ENCODE measurements around the gene ZKSCAN4. TPM values are rescaled to one million over a fixed set of nuclear protein-coding genes. Genes with fewer than 3 reads are reported as not detected.
A peak's percentile ranks its signal among the peaks of the same experiment; 100 is the strongest.

The ZKSCAN4 gene
- polyA plus RNA-seq, 1 of the 3 experiments (the other 2 are of a cell fraction) = 2.9 TPM

- POLR2A ChIA-PET = no interaction called here
- Histone ChIP-seq H3K36me3 (replicated peaks in 1 of 2; ENCODE audit: control insufficient read depth in 1 of 2, insufficient read depth in 2 of 2, low read length in 1 of 2) (peaks cover 45 to 50% of the 10 kb centered on the region in 2 experiments), H3K9me2 (no peaks in the 10 kb centered on the region), H4K20me1 (ENCODE audit: insufficient read depth) (no peaks in the 10 kb centered on the region), H2AFZ (ENCODE audit: low read depth) (no peak overlapping the region), H3K9me3 (no peaks in the 10 kb centered on the region), H3K79me2 (ENCODE audit: insufficient read depth) (peaks cover 15% of the 10 kb centered on the region; the same call in 1 of the 2 replicates), H3K9ac (no peak overlapping the region), H3K4me3 (ENCODE audit: low read depth in 2 of 2, low read length in 1 of 2) (no peak overlapping the region), H3K4me2 (no peak overlapping the region), H3K27me3 (ENCODE audit: insufficient read depth) (no peaks in the 10 kb centered on the region), H3K27ac (ENCODE audit: low read depth in 2 of 2, low read length in 1 of 2) (no peak overlapping the region), H3K4me1 (ENCODE audit: control insufficient read depth in 1 of 2, insufficient read depth in 2 of 2, low read depth in 1 of 2, low read length in 1 of 2) (no peaks in the 10 kb centered on the region), H3F3A (replicated peaks; ENCODE audit: insufficient read depth) (peaks cover 3% of the 10 kb centered on the region)
- no peak for DNase-seq
- TF ChIP-seq EP300 (IDR thresholded peaks at IDR 0.05; ENCODE audit: borderline replicate concordance in 1 of 2, low read depth in 1 of 2, low read length in 1 of 2) (no peak), USF1 (IDR thresholded peaks at IDR 0.05; ENCODE audit: borderline replicate concordance, low read depth) (no peak), POLR2AphosphoS5 (IDR thresholded peaks at IDR 0.05; ENCODE audit: low read depth, low read length) (no peak), CTCF (IDR thresholded peaks at IDR 0.05) (no peak), SMC3 (IDR thresholded peaks at IDR 0.05; ENCODE audit: low read depth, low read length) (no peak), MXI1 (IDR thresholded peaks at IDR 0.05; ENCODE audit: low read depth, low read length) (no peak), FOSL2 (IDR thresholded peaks at IDR 0.05; ENCODE audit: borderline replicate concordance, low read depth) (no peak), EZH2phosphoT487 (IDR thresholded peaks at IDR 0.05; ENCODE audit: borderline replicate concordance, low read depth) (no peak), JUND (IDR thresholded peaks at IDR 0.05) (no peak)
- CTCF ChIA-PET = interaction anchor here (1.2 kb wide), 1 partner anchor 81 kb away, joined by 3 read pairs; no protein-coding TSS in a partner anchor
Observed at GRCh38 chr6:28274888-28275287, 22.8 kb upstream of the ZKSCAN4 start.

DNA sequence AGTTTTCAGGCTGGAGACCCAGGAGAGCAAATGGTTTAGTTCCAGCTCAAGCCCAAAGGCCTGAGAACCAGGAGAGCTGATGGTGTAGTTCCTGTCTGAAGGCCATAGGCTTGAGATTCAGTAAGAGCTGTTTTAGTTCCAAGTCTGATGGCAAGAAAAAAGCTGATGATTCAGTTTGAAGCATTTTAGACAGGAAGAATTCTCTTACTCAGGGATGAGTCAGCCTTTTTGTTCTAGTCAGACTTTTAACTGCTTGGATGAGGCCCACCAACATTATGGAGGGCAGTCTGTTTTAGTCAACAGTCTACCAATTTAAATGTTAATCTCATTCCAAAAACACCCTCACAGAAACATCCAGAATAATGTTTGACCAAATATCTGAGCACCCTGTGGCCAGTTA, 17.4 kb upstream of the ZKSCAN4 start:
- Histone ChIP-seq H3K79me2 (ENCODE audit: insufficient read depth) (peaks cover 43% of the 10 kb centered on the region), H3K4me3 (ENCODE audit: low read depth in 2 of 2, low read length in 1 of 2) (no peak overlapping the region), H3K4me1 (ENCODE audit: control insufficient read depth in 1 of 2, insufficient read depth in 2 of 2, low read depth in 1 of 2, low read length in 1 of 2) (peaks cover 0 to 10% of the 10 kb centered on the region in 2 experiments; a peak in 3 of 4 replicates), H3F3A (replicated peaks; ENCODE audit: insufficient read depth) (peaks cover 19% of the 10 kb centered on the region), H4K20me1 (ENCODE audit: insufficient read depth) (no peaks in the 10 kb centered on the region), H2AFZ (ENCODE audit: low read depth) (no peak overlapping the region), H3K36me3 (replicated peaks in 1 of 2; ENCODE audit: control insufficient read depth in 1 of 2, insufficient read depth in 2 of 2, low read length in 1 of 2) (peaks cover 17 to 25% of the 10 kb centered on the region in 2 experiments), H3K27ac (ENCODE audit: low read depth in 2 of 2, low read length in 1 of 2) (peak overlapping the region in 1 of 2 experiments; percentile 76; a peak in 2 of 4 replicates), H3K4me2 (no peak overlapping the region), H3K9ac (no peak overlapping the region), H3K9me3 (no peaks in the 10 kb centered on the region), H3K9me2 (no peaks in the 10 kb centered on the region), H3K27me3 (ENCODE audit: insufficient read depth) (no peaks in the 10 kb centered on the region)
- POLR2A ChIA-PET = interaction anchor here (0.7 kb wide), 1 partner anchor 12 kb away, joined by 3 read pairs; the partner anchor contains the start of gene PGBD1
- no peak for TF ChIP-seq MEF2A (IDR thresholded peaks at IDR 0.05; ENCODE audit: borderline replicate concordance, low read depth)
- peak; percentile 42; the same call in 1 of the 2 replicates for TF ChIP-seq NFIC (IDR thresholded peaks at IDR 0.05; ENCODE audit: borderline replicate concordance)
- peak; percentile 77 for TF ChIP-seq JUND (IDR thresholded peaks at IDR 0.05)
- no peak for TF ChIP-seq NRF1 (IDR thresholded peaks at IDR 0.05; ENCODE audit: low read depth, low read length)
- TF ChIP-seq FOSL2 (IDR thresholded peaks at IDR 0.05; ENCODE audit: borderline replicate concordance, low read depth) = peak; percentile 92
- peak; percentile 28; the same call in 1 of the 2 replicates for TF ChIP-seq TCF12 (IDR thresholded peaks at IDR 0.05)
- TF ChIP-seq, protein P1, sequence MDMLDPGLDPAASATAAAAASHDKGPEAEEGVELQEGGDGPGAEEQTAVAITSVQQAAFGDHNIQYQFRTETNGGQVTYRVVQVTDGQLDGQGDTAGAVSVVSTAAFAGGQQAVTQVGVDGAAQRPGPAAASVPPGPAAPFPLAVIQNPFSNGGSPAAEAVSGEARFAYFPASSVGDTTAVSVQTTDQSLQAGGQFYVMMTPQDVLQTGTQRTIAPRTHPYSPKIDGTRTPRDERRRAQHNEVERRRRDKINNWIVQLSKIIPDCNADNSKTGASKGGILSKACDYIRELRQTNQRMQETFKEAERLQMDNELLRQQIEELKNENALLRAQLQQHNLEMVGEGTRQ (IDR thresholded peaks at IDR 0.05; ENCODE audit: borderline replicate concordance, low read depth, low read length) = no peak
- no peak for TF ChIP-seq MXI1 (IDR thresholded peaks at IDR 0.05; ENCODE audit: low read depth, low read length)
- TF ChIP-seq, protein P2, sequence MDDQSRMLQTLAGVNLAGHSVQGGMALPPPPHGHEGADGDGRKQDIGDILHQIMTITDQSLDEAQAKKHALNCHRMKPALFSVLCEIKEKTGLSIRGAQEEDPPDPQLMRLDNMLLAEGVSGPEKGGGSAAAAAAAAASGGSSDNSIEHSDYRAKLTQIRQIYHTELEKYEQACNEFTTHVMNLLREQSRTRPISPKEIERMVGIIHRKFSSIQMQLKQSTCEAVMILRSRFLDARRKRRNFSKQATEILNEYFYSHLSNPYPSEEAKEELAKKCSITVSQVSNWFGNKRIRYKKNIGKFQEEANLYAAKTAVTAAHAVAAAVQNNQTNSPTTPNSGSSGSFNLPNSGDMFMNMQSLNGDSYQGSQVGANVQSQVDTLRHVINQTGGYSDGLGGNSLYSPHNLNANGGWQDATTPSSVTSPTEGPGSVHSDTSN (IDR thresholded peaks at IDR 0.05) = peak; percentile 47
- DNase-seq = no peak
- CTCF ChIA-PET = interaction anchor here (3.8 kb wide), 1 partner anchor 85 kb away, joined by 29 read pairs; no protein-coding TSS in a partner anchor

Measured in SK-N-SH (cell line).